ENCODE results near the gene CCNI2. TPM values are rescaled to one million over a fixed set of nuclear protein-coding genes. Genes with fewer than 3 reads are reported as not detected.
"Not testable (repeated sequence)": the region's sequence is repeated elsewhere in the genome, so short reads cannot be mapped to it uniquely, and the experiment has no call there.

Gene CCNI2
- total RNA-seq, 1 donor from 2014 or later, result 55.6 TPM

DNA sequence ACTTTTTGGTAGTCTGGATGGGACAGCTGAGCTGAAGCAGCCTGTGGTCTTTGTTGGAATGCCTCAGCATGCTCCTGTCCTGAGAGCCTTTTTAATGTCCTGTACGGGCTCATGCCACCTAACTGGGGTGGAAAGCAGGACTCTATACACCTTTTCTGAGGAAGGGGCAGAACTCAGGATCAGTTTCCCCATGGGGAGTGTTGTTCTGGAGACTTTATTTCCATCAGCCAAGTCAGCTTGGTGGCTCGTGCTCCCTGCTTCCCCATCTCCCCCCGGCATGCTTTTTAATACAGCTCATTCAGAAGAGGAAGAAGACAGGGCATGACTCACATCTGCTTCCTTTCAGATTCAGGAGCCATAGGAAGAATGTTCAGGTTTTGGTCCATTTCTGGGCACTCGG is 34.9 kb downstream of the CCNI2 start:
- peaks cover 37% of the 10 kb centered on the region for H3K4me1 Mint-ChIP-seq (ENCODE audit: low read depth)
- intact Hi-C loops (cut with micrococcal nuclease), result no loop called here
- no peak for DNase-seq (ENCODE audit: low spot score)

DNA sequence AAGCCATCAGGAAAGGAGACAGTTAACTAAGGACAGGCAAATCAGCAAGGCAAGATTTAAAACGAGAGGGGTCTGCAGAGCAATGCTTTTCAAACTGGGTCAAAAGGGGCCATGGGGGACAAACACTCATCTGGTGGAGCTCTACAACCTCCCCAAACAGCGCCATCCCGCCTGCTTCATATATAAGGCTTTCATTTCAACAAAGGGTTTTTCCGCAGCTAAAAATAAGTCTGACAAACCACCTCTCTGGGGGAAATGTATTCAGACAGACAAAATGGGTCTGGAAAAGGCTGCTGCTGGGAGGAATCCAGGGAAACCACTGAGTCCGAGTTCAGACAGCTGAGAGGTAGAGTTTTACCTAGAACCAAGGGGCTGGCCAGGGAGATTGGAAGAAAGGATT is 38.1 kb downstream of the CCNI2 start:
- no peaks in the 10 kb centered on the region for H3K36me3 Mint-ChIP-seq (ENCODE audit: low read depth)
- no peak overlapping the region for H3K27ac Mint-ChIP-seq
- no peak overlapping the region for H3K4me3 Mint-ChIP-seq
- peaks cover 33% of the 10 kb centered on the region for H3K27me3 Mint-ChIP-seq (ENCODE audit: insufficient read depth)
- peaks cover 17% of the 10 kb centered on the region for H3K4me1 Mint-ChIP-seq (ENCODE audit: low read depth)
- no peaks in the 10 kb centered on the region for H3K9me3 Mint-ChIP-seq
- intact Hi-C loops (cut with micrococcal nuclease), result no loop called here
- no peak for DNase-seq (ENCODE audit: low spot score)

More for the DNA sequence above, 34.9 kb downstream of the CCNI2 start:
- Mint-ChIP-seq H3K36me3 (ENCODE audit: low read depth) (peaks cover 1% of the 10 kb centered on the region), H3K4me3 (no peak overlapping the region), H3K27me3 (ENCODE audit: insufficient read depth) (peaks cover 49% of the 10 kb centered on the region), H3K9me3 (no peaks in the 10 kb centered on the region), H3K27ac (no peak overlapping the region)

DNA sequence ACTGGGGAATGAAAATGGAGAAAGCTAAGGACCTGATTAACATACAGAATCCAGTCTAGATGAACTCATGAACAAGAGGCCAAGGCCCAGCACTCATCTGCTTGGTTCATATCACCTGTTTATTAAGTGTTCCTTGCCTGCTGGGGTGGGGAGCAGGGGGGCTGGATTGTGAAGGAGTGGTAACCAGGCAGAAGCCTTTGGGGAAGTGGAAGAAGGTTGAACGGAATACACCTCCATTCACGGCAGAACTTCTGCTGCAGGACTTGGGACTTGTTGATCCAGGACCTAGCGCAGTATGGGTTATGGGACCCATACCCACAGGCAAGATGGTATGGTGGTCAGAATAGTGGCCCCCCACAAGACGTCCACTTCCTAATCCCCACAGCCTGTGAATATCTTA is 38.6 kb downstream of the CCNI2 start:
- no peak for DNase-seq (ENCODE audit: low spot score)
- H3K4me1 Mint-ChIP-seq (ENCODE audit: low read depth), result peaks cover 20% of the 10 kb centered on the region
- H3K27me3 Mint-ChIP-seq (ENCODE audit: insufficient read depth), result peaks cover 32% of the 10 kb centered on the region
- H3K9me3 Mint-ChIP-seq, result no peaks in the 10 kb centered on the region
- H3K36me3 Mint-ChIP-seq (ENCODE audit: low read depth), result no peaks in the 10 kb centered on the region
- intact Hi-C loops (cut with micrococcal nuclease), result no loop called here
- no peak overlapping the region for H3K27ac Mint-ChIP-seq
- no peak overlapping the region for H3K4me3 Mint-ChIP-seq

DNA sequence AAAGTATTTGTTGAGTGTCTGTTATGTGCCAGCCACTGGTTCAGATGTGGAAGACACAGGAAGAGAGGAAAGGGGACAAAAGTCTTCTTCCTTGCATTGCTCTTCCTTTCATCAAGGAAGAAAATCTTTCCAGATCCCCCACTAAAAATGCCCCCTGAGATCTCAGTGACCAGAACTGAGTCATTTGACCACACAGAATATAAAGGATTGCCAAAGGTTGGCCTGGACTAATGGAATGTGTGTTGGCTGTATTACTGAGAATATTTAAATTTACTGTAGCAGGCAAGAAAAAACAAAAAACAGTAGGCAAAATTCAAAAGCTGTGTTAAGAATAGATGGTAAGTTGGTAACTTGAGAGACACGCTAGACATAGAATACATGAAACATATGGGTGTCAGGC is 39.9 kb downstream of the CCNI2 start:
- H3K9me3 Mint-ChIP-seq, result no peaks in the 10 kb centered on the region
- H3K27ac Mint-ChIP-seq, result no peak overlapping the region
- H3K27me3 Mint-ChIP-seq (ENCODE audit: insufficient read depth), result peaks cover 23% of the 10 kb centered on the region
- peaks cover 16% of the 10 kb centered on the region for H3K4me1 Mint-ChIP-seq (ENCODE audit: low read depth)
- intact Hi-C loops (cut with micrococcal nuclease), result no loop called here
- H3K4me3 Mint-ChIP-seq, result no peak overlapping the region
- DNase-seq (ENCODE audit: low spot score), result no peak
- no peaks in the 10 kb centered on the region for H3K36me3 Mint-ChIP-seq (ENCODE audit: low read depth)

DNA sequence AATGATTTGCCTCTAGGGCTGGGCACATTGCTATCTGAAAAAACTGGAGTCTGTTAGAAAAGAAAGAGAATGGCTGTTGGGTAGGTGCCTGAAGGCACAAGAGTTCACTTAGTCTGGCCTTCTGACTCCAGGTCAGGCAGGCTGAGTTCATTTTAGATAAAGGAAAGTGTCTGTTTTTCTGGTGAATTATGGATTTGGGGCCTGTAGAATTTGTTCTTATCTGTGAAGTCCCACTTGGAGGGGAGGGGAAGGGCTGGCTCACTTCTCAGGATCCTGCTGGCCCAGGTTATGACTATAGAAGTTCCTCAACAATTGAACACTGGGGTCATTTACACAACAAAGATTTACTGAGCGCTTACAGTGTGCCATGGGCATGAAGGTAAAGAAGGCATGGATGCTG is 41.3 kb downstream of the CCNI2 start:
- Mint-ChIP-seq H3K9me3 (no peaks in the 10 kb centered on the region), H3K4me1 (ENCODE audit: low read depth) (peaks cover 15% of the 10 kb centered on the region), H3K4me3 (no peak overlapping the region), H3K36me3 (ENCODE audit: low read depth) (no peaks in the 10 kb centered on the region), H3K27ac (no peak overlapping the region), H3K27me3 (ENCODE audit: insufficient read depth) (peaks cover 23% of the 10 kb centered on the region)
- intact Hi-C loops (cut with micrococcal nuclease), result no loop called here
- DNase-seq (ENCODE audit: low spot score), result no peak

DNA sequence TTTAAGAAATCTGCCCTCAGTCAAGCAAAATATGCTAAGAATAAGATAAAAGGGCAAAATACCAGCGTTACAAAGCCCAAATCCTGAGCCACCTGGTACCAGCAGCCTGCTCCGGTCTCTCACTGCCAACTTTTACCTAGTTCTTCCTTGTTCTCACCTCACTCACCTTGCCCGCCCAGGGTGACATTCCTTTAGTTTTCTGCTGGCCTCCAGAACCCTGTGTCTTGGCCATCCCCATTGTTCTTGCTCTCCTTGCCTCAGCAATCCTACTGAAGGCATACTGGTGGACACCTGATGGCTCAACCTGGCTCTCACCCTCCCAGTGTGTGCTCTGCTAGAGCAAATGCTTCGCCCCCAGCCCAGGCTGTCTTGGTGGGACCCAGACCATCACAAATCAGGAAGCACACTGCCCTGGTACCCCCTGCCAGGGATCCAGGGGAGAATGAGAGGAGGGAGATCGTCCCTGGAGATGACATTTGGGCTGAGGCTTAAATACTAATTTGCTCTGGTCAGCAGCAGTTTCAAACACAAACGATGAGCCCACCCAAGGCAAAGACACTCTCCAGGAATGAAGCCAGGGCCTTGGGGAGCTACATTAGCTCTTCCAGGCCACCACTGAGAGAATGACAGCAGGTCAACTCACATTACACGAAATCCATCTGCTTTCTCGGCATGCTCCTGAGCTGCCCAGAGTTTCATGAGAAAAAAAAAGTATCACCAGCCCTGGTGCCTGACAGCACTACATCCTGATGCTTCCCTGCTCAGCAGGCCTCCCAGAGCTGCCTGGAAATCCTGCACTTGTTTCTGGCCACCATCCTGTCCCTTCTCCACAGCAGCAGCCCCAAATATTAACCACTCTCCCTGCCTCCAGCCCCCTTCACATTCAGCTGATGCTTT is 42.0 kb downstream of the CCNI2 start:
- Mint-ChIP-seq H3K9me3 (no peaks in the 10 kb centered on the region), H3K27me3 (ENCODE audit: insufficient read depth) (peaks cover 20% of the 10 kb centered on the region)
- intact Hi-C loops (cut with micrococcal nuclease), result no loop called here

DNA sequence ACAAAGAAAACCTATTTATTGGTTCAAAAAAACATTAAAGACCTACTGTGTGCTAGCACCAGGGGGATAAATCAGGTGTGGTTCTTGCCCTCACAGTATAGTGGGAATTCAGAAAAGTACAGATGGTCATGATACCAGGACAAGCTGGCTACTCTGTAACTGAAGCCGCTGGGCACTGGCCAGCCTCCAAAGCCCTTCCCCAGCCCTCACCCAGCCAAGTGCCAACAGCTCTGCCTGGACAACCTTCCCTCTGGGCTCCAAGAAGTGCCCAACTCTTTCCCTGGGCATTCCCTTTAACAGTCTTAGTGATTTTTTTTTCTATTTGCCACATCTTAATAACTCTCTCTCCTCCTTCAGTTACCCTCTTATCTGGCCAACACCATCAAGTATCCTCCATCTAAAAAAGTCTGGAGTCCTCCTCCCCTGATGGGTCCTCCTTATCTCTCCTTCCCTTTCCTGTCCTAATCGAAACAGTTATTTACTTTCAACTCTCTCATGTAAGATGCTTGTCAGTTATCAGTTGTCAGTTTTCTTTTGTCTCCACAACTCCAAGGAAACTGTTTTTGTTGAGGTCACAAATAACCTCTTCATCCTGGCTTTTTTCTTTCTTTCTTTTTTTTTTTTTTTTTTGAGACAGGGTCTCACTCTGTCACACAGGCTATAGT is 43.1 kb downstream of the CCNI2 start:
- intact Hi-C loops (cut with micrococcal nuclease), result no loop called here
- Mint-ChIP-seq H3K4me3 (no peak overlapping the region), H3K27ac (no peak overlapping the region), H3K9me3 (no peaks in the 10 kb centered on the region), H3K27me3 (ENCODE audit: insufficient read depth) (peaks cover 23% of the 10 kb centered on the region), H3K36me3 (ENCODE audit: low read depth) (no peaks in the 10 kb centered on the region), H3K4me1 (ENCODE audit: low read depth) (peaks cover 10% of the 10 kb centered on the region)
- DNase-seq (ENCODE audit: low spot score), result no peak

More for the DNA sequence above, 42.0 kb downstream of the CCNI2 start:
- peaks cover 15% of the 10 kb centered on the region for H3K4me1 Mint-ChIP-seq (ENCODE audit: low read depth)
- H3K4me3 Mint-ChIP-seq, result no peak overlapping the region
- H3K27ac Mint-ChIP-seq, result no peak overlapping the region
- DNase-seq (ENCODE audit: low spot score), result no peak
- H3K36me3 Mint-ChIP-seq (ENCODE audit: low read depth), result no peaks in the 10 kb centered on the region

DNA sequence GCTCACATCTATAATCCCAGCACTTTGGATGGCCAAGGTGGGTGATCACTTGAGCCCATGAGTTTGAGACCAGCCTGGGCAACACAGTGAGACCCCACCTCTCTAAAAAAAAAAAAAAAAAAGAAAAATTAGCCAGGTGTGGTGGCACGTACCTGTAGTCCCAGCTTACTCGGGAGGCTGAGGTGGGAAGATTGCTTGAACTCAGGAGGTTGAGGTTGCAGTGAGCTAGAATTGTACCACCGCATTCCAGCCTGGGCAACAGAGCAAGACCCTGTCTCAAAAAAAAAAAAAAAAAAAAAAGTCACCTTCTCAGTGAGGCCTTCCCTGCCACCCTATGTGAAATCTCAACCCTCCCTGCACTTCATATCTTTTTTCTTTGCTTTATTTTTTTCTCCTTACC is 43.8 kb downstream of the CCNI2 start:
- Mint-ChIP-seq H3K4me1 (ENCODE audit: low read depth) (peaks cover 4% of the 10 kb centered on the region), H3K36me3 (ENCODE audit: low read depth) (no peaks in the 10 kb centered on the region), H3K4me3 (no peak overlapping the region), H3K9me3 (no peaks in the 10 kb centered on the region), H3K27ac (no peak overlapping the region), H3K27me3 (ENCODE audit: insufficient read depth) (peaks cover 25% of the 10 kb centered on the region)
- DNase-seq (ENCODE audit: low spot score), result no peak
- intact Hi-C loops (cut with micrococcal nuclease), result no loop called here

DNA sequence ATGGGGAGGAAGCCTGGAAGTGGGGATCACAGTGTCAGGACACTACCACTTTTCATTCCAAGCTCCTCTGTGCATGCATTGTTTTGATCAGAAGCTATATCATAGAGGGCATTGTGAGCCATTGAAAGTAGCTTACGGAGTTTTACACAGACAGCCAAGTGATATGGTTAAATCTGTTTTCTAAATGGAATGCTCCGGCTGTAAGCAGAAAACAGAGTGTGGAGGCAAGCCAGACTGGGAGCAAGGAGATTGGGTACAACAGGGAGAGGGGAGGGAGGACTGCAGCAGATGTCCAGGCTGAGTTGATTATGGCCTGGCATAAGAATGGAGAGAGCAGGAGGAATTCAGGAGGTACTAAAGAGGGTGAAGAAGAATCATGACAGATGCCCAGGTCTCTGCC is 50.4 kb downstream of the CCNI2 start:
- Mint-ChIP-seq H3K27me3 (ENCODE audit: insufficient read depth) (peaks cover 34% of the 10 kb centered on the region), H3K36me3 (ENCODE audit: low read depth) (no peaks in the 10 kb centered on the region), H3K9me3 (no peaks in the 10 kb centered on the region), H3K4me1 (ENCODE audit: low read depth) (peaks cover 6% of the 10 kb centered on the region), H3K4me3 (no peak overlapping the region), H3K27ac (no peak overlapping the region)
- intact Hi-C loops (cut with micrococcal nuclease), result no loop called here
- DNase-seq (ENCODE audit: low spot score), result no peak

DNA sequence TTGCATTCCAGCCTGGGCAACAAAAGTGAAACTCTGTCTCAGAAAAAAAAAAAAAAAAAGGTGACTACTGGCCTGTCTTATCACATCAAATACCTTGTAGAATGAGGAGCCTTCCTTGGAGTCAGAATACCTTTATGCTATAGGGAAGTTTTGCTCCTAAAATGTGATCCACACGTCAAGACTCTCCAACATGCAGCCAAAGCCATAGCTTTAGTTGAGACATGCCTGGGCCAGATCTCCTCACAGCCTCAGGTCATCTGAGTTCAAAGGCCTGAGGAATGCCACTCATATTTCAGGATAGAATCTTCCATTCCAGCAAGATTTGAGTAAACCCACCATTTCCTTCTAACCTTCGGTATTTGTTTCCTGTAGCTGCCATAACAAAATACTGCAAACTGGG is 52.2 kb downstream of the CCNI2 start:
- Mint-ChIP-seq H3K4me1 (ENCODE audit: low read depth) (peaks cover 6% of the 10 kb centered on the region), H3K4me3 (no peak overlapping the region)

DNA sequence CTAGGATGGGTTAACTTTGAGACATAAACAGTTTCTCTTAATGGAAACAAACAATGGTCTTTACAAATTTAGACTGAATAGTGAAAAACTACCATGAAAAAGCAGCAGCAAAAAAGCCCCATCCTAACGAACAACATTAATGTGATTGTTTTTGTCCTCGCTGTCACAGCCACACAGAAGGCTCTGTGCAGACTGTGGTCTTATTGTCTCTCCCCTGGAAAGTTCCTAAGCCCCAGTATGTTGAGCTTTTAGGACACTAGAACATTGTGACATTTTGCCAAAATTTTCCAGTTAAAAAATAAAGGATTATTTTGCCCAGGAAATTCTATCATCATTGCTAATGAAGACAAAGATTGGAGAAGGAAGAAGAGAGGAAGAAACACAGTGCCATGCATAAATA is 53.3 kb downstream of the CCNI2 start:
- no peaks in the 10 kb centered on the region for H3K9me3 Mint-ChIP-seq
- intact Hi-C loops (cut with micrococcal nuclease), result no loop called here

More for the DNA sequence above, 52.2 kb downstream of the CCNI2 start:
- H3K9me3 Mint-ChIP-seq, result no peaks in the 10 kb centered on the region
- peaks cover 41% of the 10 kb centered on the region for H3K27me3 Mint-ChIP-seq (ENCODE audit: insufficient read depth)
- H3K36me3 Mint-ChIP-seq (ENCODE audit: low read depth), result no peaks in the 10 kb centered on the region
- intact Hi-C loops (cut with micrococcal nuclease), result no loop called here
- no peak for DNase-seq (ENCODE audit: low spot score)
- no peak overlapping the region for H3K27ac Mint-ChIP-seq

DNA sequence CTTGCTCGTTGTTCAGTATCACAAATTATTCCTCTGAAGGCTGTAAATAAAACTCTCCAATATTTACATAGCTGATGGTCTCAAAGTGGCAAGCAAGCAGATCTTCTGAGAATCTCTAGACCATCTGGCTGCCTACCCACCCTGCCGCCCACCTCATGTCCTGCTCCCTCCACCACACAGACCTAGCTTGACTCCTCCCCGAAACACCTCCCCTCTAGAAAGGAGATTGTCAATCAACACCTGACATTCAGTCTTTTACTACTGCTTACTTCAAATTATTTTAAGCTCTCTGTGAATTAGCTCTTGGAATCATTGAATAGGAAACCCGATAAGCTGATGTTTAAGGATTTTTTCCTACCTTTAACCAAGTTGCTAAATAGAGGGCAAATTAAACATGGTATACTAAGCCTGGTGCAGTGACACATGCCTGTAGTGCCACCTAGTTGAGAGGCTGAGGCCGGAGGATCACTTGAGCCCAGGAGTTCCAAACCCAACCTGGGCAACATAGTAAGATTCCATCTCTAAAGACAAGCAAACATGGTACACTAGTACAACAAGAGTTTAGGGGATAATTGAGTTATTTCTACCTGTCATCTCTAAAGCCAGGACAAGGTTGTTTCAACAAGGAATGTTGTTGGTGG is 54.9 kb downstream of the CCNI2 start:
- intact Hi-C loops (cut with micrococcal nuclease), result loop anchor here (1.0 kb wide), 1 partner anchor 296 kb away; no protein-coding TSS in a partner anchor
- no peaks in the 10 kb centered on the region for H3K9me3 Mint-ChIP-seq
- no peaks in the 10 kb centered on the region for H3K36me3 Mint-ChIP-seq (ENCODE audit: low read depth)
- H3K4me1 Mint-ChIP-seq (ENCODE audit: low read depth), result peaks cover 6% of the 10 kb centered on the region
- H3K27me3 Mint-ChIP-seq (ENCODE audit: insufficient read depth), result peaks cover 43% of the 10 kb centered on the region
- no peak overlapping the region for H3K4me3 Mint-ChIP-seq
- DNase-seq (ENCODE audit: low spot score), result no peak
- no peak overlapping the region for H3K27ac Mint-ChIP-seq

More for the DNA sequence above, 53.3 kb downstream of the CCNI2 start:
- H3K4me3 Mint-ChIP-seq, result no peak overlapping the region
- no peak for DNase-seq (ENCODE audit: low spot score)
- no peak overlapping the region for H3K27ac Mint-ChIP-seq
- H3K27me3 Mint-ChIP-seq (ENCODE audit: insufficient read depth), result peaks cover 44% of the 10 kb centered on the region
- peaks cover 6% of the 10 kb centered on the region for H3K4me1 Mint-ChIP-seq (ENCODE audit: low read depth)
- no peaks in the 10 kb centered on the region for H3K36me3 Mint-ChIP-seq (ENCODE audit: low read depth)

DNA sequence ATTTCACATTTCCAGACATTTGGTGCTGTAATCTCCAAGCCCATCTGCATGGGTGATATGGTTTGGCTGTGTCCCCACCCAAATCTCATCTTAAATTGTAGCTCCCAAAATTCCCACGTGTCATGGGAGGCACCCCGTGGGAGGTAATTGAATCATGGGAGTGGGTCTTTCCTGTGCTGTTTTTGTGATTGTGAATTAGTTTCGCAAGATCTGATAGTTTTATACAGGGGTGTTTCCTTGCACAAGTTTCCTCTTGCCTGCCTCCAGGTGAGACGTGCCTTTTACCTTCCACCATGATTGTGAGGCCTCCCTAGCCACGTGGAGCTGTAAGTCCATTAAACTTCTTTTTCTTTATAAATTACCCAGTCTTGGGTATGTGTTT is 55.5 kb downstream of the CCNI2 start:
- not testable (repeated sequence) for H3K9me3 Mint-ChIP-seq; DNase-seq (ENCODE audit: low spot score); H3K36me3 Mint-ChIP-seq (ENCODE audit: low read depth); H3K4me3 Mint-ChIP-seq; H3K27ac Mint-ChIP-seq; H3K4me1 Mint-ChIP-seq (ENCODE audit: low read depth)
- H3K27me3 Mint-ChIP-seq (ENCODE audit: insufficient read depth), result peaks cover 46% of the 10 kb centered on the region
- intact Hi-C loops (cut with micrococcal nuclease), result loop anchor here (1.0 kb wide), 1 partner anchor 296 kb away; no protein-coding TSS in a partner anchor

Measured in activated T-helper 1 cell treated with anti-CD3 and anti-CD28 coated beads, Interleukin-12 subunit alpha, Interleukin-12 subunit beta, Interleukin-2, Interleukin-4 antibody, amounts not matched to agents 30 ng/mL and 10 ng/mL and 1 ng/mL, durations not matched to agents 14 hours and 24 hours and 36 hours (primary cell).